Fibroblast of skin of abdomen (primary cell): ENCODE results near the gene SPAG6. TPM values are rescaled to one million over a fixed set of nuclear protein-coding genes. Genes with fewer than 3 reads are reported as not detected.
A peak's percentile ranks its signal among the peaks of the same experiment; 100 is the strongest.
"Not testable (repeated sequence)": the region's sequence is repeated elsewhere in the genome, so short reads cannot be mapped to it uniquely, and the experiment has no call there.

Experiments used
- DNase-seq: peaks from one replicate; pipeline ENCODE4 v3.0.0-alpha.2; 2013
- polyA plus RNA-seq, 2 experiments: library from polyadenylated mRNA; unstranded; fragments of 120-200 nt; gene quantifications; one replicate each; pipeline ENCODE4 v1.2.1, GENCODE V29; 2013; ENCODE audit not compliant: insufficient read length in 2 of 2

The SPAG6 gene
- polyA plus RNA-seq (2013, experiment 1 of 2; ENCODE audit: insufficient read length): not detected
- not detected for polyA plus RNA-seq (2013, experiment 2 of 2; ENCODE audit: insufficient read length)

DNA sequence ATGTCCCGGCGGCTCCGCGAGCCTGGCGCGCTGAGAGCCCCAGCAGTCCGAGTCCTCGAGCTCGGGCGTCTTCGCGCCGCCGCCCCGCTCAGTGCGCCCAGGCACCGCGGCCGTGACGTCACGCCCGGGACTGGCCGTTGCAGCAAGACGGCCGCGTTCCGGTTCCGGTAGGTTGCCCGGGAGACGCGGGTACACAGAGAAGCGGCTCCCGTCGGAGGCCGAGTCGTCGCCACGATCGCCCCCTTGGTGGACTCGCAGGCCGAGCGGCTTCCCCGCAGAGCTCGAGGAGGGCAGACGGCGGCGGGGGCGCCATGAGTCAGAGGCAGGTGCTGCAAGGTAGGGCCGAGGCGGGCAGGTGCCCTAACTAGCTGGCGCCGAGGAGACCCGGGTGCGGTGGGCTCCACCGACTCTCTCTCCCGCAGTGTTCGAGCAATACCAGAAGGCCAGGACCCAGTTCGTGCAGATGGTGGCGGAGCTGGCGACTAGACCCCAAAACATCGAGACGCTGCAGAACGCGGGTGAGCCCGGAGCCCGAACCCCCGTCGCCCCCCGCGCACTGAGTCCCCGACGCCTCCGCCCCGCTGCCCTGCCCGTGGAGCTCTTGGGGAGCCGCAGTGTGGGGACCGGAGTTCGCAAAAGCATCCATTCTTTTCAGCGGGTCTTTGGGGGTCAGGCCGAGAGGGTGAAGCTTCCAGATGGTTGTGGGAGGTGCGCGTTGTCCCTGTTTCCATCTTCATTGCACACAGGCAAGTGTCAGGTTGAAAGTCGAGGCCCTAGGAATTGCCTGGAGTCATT lies at the start of gene SPAG6:
TSS of gene SPAG6 (plus strand) at position 196 of the 795 bp plus-strand sequence. CDS start at position 312, 116 bp downstream.
- no peak for DNase-seq

DNA sequence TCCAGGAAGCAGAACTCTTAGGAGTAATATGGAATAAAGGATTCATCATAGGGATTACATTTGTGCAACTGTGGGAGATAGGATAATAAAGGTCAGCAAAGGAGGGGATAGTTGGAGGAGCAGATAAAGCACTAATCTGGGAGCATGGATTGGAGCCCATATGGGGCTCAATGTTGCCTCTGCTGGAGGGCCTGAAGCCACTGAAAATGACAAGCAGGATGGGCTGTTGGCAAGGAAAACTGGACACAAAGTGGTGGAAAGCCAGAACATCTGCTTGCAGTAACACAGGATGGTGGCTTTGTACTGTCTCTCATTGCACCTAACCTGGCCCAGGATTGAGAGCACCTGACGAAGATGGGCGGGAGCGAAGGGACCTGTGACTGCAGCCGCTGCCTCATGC lies 44.1 kb upstream of the SPAG6 start:
- DNase-seq: no peak

DNA sequence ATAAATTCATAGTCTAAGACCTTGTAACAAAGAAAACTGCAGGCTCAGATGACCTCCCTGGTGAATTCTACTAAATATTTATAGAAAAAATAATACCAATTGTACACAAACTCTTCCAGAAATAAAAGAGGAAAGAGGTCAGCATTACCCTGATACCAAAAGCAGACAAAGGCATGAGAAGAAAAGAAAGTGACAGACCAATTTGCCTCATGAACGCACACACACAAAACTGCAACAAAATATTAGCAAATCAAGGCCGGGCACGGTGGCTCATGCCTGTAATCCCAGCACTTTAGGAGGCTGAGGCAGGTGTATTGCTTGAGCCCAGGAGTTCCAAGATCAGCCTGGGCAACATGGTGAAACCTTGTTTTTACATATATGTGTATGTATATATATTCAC lies 41.8 kb upstream of the SPAG6 start:
- DNase-seq: no peak

DNA sequence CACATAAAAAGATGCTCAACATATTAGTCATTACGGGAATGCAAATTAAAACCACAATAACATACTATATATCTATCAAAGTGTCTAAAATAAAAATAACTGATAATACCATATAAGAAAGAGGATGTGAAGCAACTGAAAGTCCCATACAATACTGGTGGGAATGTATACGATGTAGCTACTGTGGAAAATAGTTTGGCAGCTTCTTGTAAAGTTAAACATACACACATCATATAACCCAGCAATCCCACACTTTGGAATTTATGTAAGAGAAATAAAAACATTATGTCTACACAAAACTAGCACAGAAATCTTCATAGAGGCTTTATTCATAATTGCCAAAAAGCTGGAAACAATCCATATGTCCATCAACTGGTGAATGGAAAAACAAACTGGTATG lies 39.6 kb upstream of the SPAG6 start:
- peak; percentile 39 for DNase-seq

DNA sequence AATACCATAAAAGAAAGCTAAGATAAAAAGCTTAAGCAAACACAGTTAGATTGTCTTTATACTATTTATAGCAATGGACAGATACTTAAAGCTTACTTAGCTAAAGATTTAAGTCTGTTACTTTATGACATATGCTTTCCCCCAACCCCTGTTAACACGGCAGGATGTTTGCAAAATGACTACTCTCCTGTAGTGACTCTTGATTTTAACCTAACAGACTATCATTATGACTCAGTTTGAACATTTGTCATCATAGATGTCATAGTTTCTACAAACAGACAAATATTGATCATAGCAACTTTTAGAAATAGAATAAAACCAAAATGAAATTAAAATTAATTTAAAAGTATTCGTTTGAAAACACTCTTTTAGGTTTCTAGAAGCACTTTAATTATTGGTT lies 36.9 kb upstream of the SPAG6 start:
- DNase-seq: peak; percentile 43

DNA sequence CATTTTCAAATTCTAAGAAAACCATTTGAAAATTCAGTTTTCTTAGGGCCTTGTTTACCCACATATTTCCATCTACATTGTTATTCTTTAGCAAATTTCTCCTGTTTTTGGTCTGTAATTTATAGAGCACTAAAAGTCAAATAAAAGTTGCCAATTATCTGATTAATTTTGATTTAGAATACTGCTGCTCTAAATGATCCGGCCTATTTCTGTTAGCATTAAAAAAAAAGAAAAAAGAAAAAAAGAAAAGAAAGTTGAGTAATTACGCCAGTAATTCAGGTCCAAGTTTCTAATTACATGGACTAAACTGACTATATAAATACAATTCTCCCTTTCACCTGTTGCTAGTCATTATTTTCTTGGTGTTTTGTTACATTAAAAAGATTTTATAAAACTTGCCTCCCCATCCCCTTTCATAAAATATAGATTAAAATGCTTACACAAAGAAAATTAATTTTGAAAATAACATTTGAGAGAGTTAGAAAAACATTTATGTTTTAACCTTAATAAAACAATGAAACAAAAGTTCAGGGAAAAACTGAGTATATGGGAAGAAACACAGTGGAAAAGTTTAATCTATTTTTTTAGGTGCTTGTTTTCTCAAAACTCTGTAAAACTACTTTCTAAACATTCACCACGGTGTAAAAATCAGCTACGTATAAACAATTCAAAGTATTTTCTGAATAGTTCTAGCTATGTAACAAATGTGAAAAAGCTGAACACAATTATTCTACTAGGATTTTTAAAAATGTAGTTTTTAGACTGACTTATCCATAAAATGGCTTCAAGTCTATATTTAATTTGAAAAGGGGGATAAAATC lies 35.9 kb upstream of the SPAG6 start:
- DNase-seq: no peak

DNA sequence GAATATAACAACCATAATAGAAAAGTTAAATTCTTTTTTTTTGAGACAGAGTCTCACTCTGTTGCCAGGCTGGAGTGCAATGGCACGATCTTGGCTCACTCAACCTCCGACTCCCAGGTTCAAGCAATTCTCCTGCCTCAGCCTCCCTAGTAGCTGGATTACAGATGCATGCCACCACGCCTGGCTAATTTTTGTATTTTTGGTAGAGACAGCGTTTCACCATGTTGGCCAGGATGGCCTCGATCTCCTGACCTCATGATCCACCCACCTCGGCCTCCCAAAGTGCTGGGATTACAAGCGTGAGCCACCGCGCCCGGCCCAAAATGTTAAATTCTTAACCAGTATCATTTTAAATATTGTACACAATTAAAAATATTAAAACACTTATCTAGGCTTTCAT lies 35.3 kb upstream of the SPAG6 start:
- not testable (repeated sequence) for DNase-seq

DNA sequence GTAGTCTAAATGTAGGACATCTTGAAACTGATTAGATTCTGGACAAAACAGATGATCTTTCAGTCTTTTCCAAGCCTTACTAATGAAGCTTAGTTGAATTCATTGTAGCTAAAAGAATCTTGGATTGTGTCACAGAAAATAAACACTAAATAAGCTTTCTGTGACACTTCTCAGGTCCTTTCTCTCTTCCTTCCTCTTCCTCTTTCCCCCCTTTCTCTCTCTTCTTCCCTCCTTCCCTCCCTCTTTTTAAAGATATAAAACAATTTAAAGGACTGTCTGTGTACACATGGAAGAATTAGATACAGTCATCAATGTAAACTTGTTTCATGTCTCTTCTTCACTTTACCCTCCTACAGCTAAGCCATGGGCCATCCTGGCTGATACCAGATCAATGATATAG lies 34.4 kb upstream of the SPAG6 start:
- DNase-seq: no peak

DNA sequence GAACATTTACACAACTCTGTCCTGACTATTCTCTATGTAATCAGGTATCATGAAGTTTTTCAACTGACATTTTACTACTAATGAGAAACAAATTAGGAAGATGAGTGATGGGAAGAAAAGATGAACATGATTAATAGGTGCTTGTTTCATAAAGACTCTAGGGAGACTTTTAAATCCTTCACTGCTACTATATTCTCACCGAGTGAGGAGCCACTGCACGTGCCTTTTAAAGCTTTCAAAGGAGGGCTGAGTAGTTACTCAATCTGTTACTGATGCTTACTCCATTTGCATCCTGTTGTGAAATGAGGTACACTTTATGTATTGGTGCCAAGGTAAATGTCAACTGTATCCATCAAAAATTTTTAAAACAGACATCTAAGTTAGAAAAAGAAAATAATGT lies 30.4 kb upstream of the SPAG6 start:
- DNase-seq: no peak

DNA sequence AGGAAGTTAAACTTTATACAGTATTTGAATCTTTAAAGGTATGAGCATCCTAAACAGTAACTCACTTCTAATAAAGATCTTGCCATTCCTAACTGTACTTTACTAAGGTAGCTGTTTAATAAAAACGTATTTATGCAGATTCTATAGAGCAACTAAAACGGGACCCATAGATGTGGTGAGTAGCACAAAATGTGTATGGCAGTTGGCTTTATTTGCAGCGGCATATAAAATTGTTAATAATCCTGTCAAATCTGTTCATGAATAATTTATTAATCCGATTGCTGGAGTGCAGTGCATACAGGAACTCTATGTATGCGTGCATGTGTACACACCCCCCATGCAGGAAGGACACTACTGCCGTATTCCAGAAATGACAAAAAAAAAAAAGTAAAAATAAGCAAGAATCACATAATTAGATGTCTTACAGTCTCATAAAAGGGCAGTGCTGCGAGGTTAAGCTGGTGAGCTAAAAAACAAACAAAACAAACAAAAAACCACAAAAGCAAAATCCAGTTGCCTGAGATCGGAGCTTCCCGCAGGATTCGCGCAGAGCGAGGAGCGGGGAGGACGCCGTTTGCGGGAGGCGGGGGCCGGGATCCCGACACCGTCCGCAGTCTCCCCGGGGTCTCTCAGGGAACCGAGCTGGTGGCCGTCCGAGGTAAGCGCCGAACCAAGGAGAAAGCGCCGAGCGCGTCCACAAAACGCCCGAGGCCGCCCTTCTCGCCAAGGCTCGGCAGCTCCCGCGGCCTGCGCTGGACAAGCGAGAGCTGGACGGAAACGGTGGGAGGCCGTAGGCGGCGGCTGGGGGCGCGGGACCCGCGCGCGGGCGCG lies 29.6 kb upstream of the SPAG6 start:
- DNase-seq: no peak

DNA sequence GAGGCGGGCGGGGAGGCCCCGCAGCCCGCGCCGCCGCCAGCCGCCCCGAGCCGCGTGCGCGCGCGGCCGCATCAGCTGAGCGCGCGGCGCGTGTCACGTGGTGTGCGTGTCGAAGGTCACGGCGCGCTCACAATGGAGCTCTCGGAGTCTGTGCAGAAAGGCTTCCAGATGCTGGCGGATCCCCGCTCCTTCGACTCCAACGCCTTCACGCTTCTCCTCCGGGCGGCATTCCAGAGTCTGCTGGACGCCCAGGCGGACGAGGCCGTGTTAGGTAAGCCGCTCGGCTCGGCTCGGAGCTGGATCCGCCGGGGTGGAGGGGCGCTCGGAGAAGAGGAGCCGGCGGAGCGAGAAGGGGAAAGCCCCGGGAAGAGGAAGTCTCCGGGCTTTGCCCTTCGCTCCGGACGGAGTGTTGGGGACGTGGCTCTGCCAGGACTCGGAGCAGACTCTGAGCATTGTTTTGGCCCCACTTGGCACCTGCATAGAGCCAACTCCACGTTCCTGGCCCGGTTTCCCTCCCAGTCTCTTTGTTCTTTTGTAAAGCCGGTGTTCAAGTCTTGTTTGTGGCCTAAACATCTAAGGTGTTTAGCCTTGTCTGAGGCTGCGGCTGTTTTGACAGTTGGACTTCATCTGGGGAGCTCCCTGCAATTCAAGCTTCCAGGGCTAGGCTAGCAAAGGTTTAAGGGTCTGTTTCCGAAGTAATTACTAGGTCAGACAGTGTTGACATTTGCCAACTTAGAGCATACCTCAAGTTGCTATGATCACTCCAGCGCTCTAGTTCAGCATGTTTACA lies 28.8 kb upstream of the SPAG6 start, which contains the start of gene COMMD3:
TSS of gene COMMD3 (plus strand) at position 103 of the 790 bp plus-strand sequence. CDS start at position 133, 30 bp downstream.
- peak; percentile 89 for DNase-seq

DNA sequence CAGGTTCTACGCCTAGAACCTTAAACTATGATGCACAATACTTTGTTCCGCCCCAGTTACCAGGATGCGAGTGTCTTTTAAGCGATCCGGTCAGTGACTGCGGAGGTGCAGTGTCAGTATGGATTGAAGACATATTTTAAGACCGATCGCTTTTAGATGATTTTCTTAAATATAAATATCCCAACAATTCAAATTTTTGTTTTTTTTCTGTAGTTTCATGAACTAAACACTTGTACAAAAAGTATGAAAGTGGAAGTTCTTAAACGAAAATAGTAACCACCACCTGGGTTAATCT lies 28.3 kb upstream of the SPAG6 start:
- no peak for DNase-seq

DNA sequence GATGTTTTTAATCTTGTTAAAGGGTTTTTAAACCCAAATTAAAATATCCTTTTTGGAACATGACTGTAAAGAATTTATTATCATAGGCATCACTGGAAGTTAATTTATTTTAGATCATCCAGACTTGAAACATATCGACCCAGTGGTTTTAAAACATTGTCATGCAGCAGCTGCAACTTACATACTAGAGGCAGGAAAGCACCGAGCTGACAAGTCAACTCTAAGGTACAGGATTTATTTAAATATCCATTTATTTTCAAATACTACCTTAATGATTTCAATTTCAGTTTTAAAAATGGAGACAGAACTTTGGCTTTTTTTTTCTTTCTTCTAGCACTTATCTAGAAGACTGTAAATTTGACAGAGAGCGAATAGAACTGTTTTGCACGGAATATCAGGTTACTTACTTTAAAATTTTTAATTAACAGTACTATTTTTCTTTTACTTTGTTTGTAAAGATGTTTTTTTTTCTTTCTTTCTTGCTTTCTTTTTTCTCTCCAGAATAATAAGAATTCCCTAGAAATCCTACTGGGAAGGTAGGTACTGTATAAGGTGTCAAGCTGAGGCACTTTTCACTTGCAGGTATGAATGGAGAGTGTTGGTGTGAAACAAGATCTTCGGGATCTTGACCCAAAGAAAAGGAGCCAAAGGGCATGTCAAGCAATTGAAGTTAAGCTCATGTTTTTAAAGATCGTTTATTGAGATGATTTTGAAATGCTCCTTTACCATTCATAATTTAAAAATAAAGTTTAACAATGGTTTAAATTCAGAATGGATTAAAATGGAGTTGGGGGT lies 27.3 kb upstream of the SPAG6 start:
- no peak for DNase-seq

DNA sequence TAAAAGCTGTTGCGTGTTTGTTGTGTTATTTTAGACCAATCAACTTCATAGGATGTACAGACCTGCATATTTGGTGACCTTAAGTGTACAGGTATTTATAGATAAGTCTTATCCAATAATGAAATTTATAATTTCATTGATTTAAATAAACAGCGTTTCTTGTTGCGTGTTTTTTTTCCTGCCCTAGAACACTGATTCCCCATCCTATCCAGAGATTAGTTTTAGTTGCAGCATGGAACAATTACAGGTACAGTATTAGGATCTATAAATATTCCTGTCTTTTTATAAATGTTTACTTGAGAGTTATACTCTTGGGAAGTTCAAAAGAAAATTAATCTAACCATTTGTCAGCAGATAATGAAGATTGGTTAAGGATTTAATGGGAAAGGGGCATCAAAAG lies 26.5 kb upstream of the SPAG6 start:
- no peak for DNase-seq

DNA sequence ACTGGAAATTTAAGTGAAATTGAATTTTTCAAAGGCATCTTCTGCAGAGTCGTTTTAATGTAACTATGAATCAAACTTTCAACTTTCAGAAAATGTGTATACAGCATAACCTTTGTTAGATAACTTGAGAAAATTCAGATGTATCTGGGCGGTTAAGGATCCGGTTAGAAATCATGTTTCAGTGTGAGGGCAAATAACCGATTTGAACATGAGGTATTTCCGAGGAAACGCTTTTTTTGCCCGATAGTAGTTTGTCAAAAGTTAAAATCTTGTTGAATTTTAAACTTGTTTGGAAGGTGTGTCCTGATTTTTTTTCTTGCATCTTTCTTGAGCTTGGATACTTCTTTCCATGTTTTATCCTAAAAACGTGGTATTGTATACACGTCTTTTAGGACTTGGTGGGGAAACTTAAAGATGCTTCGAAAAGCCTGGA lies 25.7 kb upstream of the SPAG6 start:
- DNase-seq: no peak

DNA sequence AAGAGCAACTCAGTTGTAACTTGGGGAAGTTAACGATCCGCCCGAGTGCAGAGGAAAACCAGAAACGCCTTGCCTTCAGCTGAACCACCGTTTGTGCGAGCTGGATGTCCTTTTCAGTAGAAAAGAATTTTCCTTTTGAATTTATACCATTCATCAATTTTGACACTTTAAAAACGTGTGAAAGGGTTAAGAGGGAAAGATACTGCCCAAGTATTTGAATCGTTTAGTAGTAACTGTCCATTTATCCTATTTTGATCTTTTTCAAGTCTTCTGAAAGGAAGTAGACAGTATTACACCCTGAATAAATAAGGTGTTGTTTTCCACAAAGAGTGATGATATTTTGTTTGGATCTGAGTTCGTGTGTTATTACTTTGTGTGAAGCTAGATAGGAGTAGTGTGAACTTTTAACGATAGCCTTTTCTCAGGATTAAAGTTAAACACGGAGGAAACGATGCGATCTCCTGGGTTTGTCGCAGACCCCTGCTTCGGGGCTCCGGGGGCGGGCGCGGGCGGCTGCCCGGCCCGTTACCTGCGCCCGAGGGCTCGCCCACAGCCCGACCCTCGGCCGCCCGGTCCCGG lies 25.2 kb upstream of the SPAG6 start:
- no peak for DNase-seq

DNA sequence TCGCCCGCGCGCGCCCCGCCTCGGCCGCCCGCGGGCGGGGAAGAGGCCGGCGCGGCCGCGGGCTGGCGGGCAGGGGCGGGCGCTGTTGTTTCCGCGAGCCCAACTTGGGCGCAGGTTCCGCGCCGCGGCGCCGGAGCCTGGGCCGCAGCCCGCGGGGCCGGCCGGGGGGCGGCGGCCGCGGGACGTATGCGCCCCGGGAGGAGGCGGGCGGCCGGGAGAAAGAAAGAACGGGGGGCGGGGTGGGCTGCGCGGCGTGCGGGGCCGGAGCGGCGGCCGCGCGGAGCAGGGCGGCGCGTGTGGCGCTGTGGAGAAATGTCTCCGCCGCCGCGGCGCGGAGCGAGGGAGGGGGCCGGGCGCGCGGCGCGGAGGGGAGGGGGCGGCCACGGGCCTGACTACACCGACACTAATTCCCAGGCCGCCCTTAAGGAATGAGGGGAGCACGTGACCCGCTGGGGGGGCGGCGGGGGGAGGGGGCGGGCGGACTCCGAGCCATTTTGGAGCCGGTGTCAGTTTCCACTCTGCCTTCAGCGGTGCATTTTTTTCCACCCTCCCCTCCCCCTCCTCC lies 24.6 kb upstream of the SPAG6 start, which contains the start of gene BMI1:
TSS of gene BMI1 (plus strand) at position 509 of the 565 bp plus-strand sequence. CDS start 5,351 bp downstream, outside the sequence.
- peak; percentile 85 for DNase-seq

DNA sequence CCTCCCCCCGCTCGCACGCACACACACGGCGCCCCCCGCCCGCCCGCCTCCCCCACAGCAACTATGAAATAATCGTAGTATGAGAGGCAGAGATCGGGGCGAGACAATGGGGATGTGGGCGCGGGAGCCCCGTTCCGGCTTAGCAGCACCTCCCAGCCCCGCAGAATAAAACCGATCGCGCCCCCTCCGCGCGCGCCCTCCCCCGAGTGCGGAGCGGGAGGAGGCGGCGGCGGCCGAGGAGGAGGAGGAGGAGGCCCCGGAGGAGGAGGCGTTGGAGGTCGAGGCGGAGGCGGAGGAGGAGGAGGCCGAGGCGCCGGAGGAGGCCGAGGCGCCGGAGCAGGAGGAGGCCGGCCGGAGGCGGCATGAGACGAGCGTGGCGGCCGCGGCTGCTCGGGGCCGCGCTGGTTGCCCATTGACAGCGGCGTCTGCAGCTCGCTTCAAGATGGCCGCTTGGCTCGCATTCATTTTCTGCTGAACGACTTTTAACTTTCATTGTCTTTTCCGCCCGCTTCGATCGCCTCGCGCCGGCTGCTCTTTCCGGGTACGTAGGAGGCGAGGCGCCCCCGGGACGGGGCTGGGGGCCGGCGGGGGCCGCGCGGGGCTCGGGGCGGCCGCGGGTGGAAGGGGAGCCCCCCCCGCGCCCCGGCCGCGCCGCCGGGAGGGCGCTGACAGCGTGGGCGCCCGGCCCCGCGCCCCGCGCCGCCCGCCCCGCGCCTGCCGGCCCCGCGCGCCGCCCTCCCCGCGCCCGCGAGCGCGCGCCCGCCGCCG lies 24.0 kb upstream of the SPAG6 start:
- peak; percentile 73 for DNase-seq

DNA sequence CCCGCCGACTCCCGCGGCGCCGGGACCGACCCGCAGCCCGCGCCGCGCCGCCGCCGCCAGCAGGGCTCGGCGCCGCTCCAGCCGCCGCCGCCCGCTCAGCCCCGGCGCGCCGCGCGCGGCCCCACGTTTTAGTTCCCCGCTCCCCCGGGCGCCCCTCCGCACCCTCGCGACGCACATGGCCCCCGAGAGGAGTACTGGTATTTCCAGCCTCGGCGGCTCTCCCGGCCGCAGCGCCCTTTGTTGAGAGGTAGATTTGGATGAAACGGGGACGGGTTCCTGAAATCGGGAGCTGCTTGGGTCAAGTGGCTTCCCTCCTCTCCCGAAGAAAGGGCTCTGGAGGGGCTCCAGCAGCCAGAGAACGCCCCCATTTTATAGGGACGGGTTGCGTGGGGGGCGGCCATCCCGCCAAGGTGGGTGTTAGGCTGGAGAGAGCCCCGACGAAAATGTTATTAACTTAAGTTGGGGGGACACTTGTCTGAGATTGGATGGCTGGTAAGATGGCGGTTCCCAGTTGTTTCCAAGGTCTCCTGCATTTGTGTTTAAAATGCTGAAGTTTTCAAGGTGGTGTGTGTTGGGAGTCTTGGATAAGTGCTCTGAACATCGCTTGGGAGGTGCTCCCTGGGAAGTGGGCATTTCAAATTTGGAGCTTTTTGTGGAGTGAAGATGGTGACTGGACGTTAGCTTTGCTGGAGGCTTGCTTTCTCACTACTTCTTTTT lies 23.2 kb upstream of the SPAG6 start:
- DNase-seq: no peak
